Measurements from ENCODE around the gene CD99.

CD99 gene

GRCh38 chrX:2647627-2648026 is 43.5 kb upstream of the CD99 start:
- no peak for DNase-seq
- intact Hi-C loops (cut with DNase I; ENCODE audit: low total_unique reads): no loop called here
- Histone ChIP-seq H3K9me3 (no peaks in the 10 kb centered on the region), H3K4me3 (no peak overlapping the region), H3K36me3 (peaks cover 0 to 8% (median 7%) of the 10 kb centered on the region in 3 donors), H3K4me1 (no peaks in the 10 kb centered on the region), H3K27ac (no peak overlapping the region), H3K27me3 (no peaks in the 10 kb centered on the region)
- TF ChIP-seq, protein P1, sequence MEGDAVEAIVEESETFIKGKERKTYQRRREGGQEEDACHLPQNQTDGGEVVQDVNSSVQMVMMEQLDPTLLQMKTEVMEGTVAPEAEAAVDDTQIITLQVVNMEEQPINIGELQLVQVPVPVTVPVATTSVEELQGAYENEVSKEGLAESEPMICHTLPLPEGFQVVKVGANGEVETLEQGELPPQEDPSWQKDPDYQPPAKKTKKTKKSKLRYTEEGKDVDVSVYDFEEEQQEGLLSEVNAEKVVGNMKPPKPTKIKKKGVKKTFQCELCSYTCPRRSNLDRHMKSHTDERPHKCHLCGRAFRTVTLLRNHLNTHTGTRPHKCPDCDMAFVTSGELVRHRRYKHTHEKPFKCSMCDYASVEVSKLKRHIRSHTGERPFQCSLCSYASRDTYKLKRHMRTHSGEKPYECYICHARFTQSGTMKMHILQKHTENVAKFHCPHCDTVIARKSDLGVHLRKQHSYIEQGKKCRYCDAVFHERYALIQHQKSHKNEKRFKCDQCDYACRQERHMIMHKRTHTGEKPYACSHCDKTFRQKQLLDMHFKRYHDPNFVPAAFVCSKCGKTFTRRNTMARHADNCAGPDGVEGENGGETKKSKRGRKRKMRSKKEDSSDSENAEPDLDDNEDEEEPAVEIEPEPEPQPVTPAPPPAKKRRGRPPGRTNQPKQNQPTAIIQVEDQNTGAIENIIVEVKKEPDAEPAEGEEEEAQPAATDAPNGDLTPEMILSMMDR (IDR thresholded peaks at IDR 0.05): no peak

DNA sequence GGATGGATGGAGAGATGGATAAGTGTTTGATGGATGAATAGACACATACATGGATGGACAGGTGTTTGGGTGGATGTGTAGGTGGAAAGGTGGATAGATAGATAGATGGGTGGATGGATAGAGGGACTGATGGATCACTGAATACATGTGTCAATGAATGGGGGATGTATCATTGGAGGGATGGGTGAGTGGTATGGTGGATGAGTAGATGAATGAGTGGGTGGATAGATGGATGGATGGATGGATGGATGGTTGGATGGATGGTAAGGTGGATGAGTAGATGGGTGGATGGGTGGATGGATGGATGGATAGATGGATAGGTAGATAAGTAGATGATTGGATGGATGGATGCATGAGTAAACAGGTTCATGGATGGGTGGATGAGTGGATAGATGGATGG is 41.1 kb upstream of the CD99 start:
- TF ChIP-seq, protein P1 (IDR thresholded peaks at IDR 0.05): no peak
- no peaks in the 10 kb centered on the region for H3K9me3 ChIP-seq
- H3K36me3 ChIP-seq: peaks cover 0 to 8% (median 7%) of the 10 kb centered on the region in 3 donors
- H3K27ac ChIP-seq: no peak overlapping the region
- no peak overlapping the region for H3K4me3 ChIP-seq
- no peak for DNase-seq
- H3K27me3 ChIP-seq: no peaks in the 10 kb centered on the region
- no peaks in the 10 kb centered on the region for H3K4me1 ChIP-seq
- intact Hi-C loops (cut with DNase I; ENCODE audit: low total_unique reads): no loop called here

- TF ChIP-seq, protein P1 (IDR thresholded peaks at IDR 0.05): no peak
- H3K27ac ChIP-seq: no peak overlapping the region
- no peaks in the 10 kb centered on the region for H3K9me3 ChIP-seq
- intact Hi-C loops (cut with DNase I; ENCODE audit: low total_unique reads): no loop called here
- peaks cover 0 to 8% (median 7%) of the 10 kb centered on the region in 3 donors for H3K36me3 ChIP-seq
- no peak for DNase-seq
- no peak overlapping the region for H3K4me3 ChIP-seq
- H3K27me3 ChIP-seq: no peaks in the 10 kb centered on the region
- no peaks in the 10 kb centered on the region for H3K4me1 ChIP-seq
Observed at GRCh38 chrX:2650865-2651264, 40.2 kb upstream of the CD99 start.

- Histone ChIP-seq H3K9me3 (no peaks in the 10 kb centered on the region), H3K36me3 (peaks cover 0 to 5% (median 0%) of the 10 kb centered on the region in 3 donors), H3K27me3 (no peaks in the 10 kb centered on the region), H3K4me3 (no peak overlapping the region), H3K27ac (no peak overlapping the region), H3K4me1 (no peaks in the 10 kb centered on the region)
- TF ChIP-seq, protein P1 (IDR thresholded peaks at IDR 0.05): no peak
- intact Hi-C loops (cut with DNase I; ENCODE audit: low total_unique reads): no loop called here
- no peak for DNase-seq
Observed at GRCh38 chrX:2652106-2652505, 39.0 kb upstream of the CD99 start.

- intact Hi-C loops (cut with DNase I; ENCODE audit: low total_unique reads): no loop called here
- no peak overlapping the region for H3K27ac ChIP-seq
- DNase-seq: no peak
Observed at GRCh38 chrX:2654436-2655340, 36.4 kb upstream of the CD99 start.

More at GRCh38 chrX:2654436-2655340, 36.4 kb upstream of the CD99 start:
- Histone ChIP-seq H3K36me3 (no peaks in the 10 kb centered on the region), H3K9me3 (no peaks in the 10 kb centered on the region), H3K4me3 (no peak overlapping the region), H3K4me1 (no peaks in the 10 kb centered on the region), H3K27me3 (no peaks in the 10 kb centered on the region)
- TF ChIP-seq, protein P1 (IDR thresholded peaks at IDR 0.05): no peak
